Liver (tissue), 3 donors: Measurements from ENCODE around the gene BCL2L11.

Experiments
- FOXA1 ChIP-seq: IDR thresholded peaks from 2 replicates; pipeline ENCODE4 v1.6.1; 2016; ENCODE audit warnings: antibody characterized with exemption
- FOXA2 ChIP-seq: IDR thresholded peaks from 2 replicates; pipeline ENCODE4 v1.6.1; 2016; ENCODE audit warnings: antibody characterized with exemption
- GABPA ChIP-seq, 2 donors: IDR thresholded peaks in 1 of 2; conservative IDR thresholded peaks in 1 of 2; 2 replicates each; pipeline ENCODE4 v1.6.1; 2016; ENCODE audit warnings: antibody characterized with exemption in 2 of 2, mild to moderate bottlenecking in 1 of 2, moderate library complexity in 1 of 2
- HNF4G ChIP-seq: IDR thresholded peaks from 2 replicates; pipeline ENCODE4 v1.6.1; 2016; ENCODE audit warnings: antibody characterized with exemption
- JUND ChIP-seq, 2 donors: IDR thresholded peaks; 2 replicates each; pipeline ENCODE4 v1.6.1; 2016; ENCODE audit warnings: antibody characterized with exemption in 2 of 2
- RAD21 ChIP-seq, 2 donors: IDR thresholded peaks; 2 replicates each; pipeline ENCODE4 v1.6.1; 2016; ENCODE audit warnings: antibody characterized with exemption in 2 of 2, mild to moderate bottlenecking in 2 of 2
- RXRA ChIP-seq, 2 donors: IDR thresholded peaks; 2 replicates each; pipeline ENCODE4 v1.6.1; 2017 to 2018; ENCODE audit warnings: antibody characterized with exemption in 2 of 2, mild to moderate bottlenecking in 1 of 2
- YY1 ChIP-seq: IDR thresholded peaks from 2 replicates; pipeline ENCODE4 v1.6.1; 2016; ENCODE audit warnings: antibody characterized with exemption, mild to moderate bottlenecking
- TF ChIP-seq, protein P1 (sequence below): fragments of 150-350 bp; IDR thresholded peaks from 2 replicates; pipeline ENCODE4 v1.5.1; 2017; ENCODE audit warnings: improper control_type of control experiment, low read depth, low read length; ENCODE audit not compliant: missing input control
- TF ChIP-seq, protein P2 (sequence below): IDR thresholded peaks from 2 replicates; pipeline ENCODE4 v1.6.1; 2016; ENCODE audit warnings: antibody characterized with exemption
- TF ChIP-seq, protein P3 (sequence below): IDR thresholded peaks from 2 replicates; pipeline ENCODE4 v1.6.1; 2016; ENCODE audit warnings: antibody characterized with exemption, mild to moderate bottlenecking
- TF ChIP-seq, protein P4 (sequence below): IDR thresholded peaks from 2 replicates; pipeline ENCODE4 v1.6.1; 2016; ENCODE audit warnings: antibody characterized with exemption
- donor health status: healthy.
- donor health status: healthy.

DNA sequence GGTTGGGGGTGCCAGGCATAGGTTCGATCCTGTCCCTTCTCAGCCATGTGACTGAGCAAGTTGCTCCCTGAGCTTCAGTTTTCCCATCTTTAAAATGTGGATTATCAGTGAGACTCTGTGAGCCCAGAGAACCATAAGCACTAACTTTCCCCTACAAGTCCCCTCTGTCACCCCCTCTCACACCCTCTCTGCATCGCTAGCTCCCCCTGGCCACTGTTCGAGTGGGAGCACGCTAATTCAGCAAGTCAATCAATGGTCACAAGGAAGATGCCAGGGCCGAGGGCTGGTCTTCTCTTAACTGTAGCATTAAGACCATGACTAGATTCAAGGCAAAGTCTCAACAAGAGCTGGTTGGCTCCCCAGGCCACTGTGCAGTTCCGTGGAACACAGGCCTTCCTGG lies 66.2 kb downstream of the BCL2L11 start:
- TF ChIP-seq RAD21 (IDR thresholded peaks at IDR 0.05) (no peak), JUND (IDR thresholded peaks at IDR 0.05) (no peak), GABPA (IDR thresholded peaks at IDR 0.05 in 1 of 2, conservative IDR thresholded peaks at IDR 0.05 in 1 of 2) (no peak), FOXA1 (no peak), HNF4G (no peak), FOXA2 (no peak), RXRA (IDR thresholded peaks at IDR 0.05) (no peak), YY1 (no peak)
- TF ChIP-seq, protein P1, sequence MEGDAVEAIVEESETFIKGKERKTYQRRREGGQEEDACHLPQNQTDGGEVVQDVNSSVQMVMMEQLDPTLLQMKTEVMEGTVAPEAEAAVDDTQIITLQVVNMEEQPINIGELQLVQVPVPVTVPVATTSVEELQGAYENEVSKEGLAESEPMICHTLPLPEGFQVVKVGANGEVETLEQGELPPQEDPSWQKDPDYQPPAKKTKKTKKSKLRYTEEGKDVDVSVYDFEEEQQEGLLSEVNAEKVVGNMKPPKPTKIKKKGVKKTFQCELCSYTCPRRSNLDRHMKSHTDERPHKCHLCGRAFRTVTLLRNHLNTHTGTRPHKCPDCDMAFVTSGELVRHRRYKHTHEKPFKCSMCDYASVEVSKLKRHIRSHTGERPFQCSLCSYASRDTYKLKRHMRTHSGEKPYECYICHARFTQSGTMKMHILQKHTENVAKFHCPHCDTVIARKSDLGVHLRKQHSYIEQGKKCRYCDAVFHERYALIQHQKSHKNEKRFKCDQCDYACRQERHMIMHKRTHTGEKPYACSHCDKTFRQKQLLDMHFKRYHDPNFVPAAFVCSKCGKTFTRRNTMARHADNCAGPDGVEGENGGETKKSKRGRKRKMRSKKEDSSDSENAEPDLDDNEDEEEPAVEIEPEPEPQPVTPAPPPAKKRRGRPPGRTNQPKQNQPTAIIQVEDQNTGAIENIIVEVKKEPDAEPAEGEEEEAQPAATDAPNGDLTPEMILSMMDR: no peak
- TF ChIP-seq, protein P2, sequence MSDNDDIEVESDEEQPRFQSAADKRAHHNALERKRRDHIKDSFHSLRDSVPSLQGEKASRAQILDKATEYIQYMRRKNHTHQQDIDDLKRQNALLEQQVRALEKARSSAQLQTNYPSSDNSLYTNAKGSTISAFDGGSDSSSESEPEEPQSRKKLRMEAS: no peak
- TF ChIP-seq, protein P3, sequence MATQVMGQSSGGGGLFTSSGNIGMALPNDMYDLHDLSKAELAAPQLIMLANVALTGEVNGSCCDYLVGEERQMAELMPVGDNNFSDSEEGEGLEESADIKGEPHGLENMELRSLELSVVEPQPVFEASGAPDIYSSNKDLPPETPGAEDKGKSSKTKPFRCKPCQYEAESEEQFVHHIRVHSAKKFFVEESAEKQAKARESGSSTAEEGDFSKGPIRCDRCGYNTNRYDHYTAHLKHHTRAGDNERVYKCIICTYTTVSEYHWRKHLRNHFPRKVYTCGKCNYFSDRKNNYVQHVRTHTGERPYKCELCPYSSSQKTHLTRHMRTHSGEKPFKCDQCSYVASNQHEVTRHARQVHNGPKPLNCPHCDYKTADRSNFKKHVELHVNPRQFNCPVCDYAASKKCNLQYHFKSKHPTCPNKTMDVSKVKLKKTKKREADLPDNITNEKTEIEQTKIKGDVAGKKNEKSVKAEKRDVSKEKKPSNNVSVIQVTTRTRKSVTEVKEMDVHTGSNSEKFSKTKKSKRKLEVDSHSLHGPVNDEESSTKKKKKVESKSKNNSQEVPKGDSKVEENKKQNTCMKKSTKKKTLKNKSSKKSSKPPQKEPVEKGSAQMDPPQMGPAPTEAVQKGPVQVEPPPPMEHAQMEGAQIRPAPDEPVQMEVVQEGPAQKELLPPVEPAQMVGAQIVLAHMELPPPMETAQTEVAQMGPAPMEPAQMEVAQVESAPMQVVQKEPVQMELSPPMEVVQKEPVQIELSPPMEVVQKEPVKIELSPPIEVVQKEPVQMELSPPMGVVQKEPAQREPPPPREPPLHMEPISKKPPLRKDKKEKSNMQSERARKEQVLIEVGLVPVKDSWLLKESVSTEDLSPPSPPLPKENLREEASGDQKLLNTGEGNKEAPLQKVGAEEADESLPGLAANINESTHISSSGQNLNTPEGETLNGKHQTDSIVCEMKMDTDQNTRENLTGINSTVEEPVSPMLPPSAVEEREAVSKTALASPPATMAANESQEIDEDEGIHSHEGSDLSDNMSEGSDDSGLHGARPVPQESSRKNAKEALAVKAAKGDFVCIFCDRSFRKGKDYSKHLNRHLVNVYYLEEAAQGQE: no peak
- TF ChIP-seq, protein P4, sequence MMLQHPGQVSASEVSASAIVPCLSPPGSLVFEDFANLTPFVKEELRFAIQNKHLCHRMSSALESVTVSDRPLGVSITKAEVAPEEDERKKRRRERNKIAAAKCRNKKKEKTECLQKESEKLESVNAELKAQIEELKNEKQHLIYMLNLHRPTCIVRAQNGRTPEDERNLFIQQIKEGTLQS: no peak
